GM12891 (cell line): ENCODE results near the gene WNT7B.

ENCODE experiments used
- DNase-seq: peaks from one replicate; pipeline ENCODE4 v3.0.0; 2011; ENCODE audit warnings: low spot score; ENCODE audit not compliant: insufficient read length
- FAIRE-seq: peaks from 2 replicates; lab custom pipeline; 2011; peaks lifted over from hg19 to GRCh38; lab: Jason Lieb, UNC
- PAX5 ChIP-seq: IDR thresholded peaks from 2 replicates; pipeline ENCODE4 v1.6.1; 2011; ENCODE audit warnings: low read length, moderate library complexity, mild to moderate bottlenecking; ENCODE audit not compliant: insufficient read depth, severe bottlenecking
- POLR2A ChIP-seq: IDR thresholded peaks from 2 replicates; pipeline ENCODE4 v1.6.1; 2011; ENCODE audit warnings: low read depth, low read length, control low read depth
- POLR2AphosphoS5 ChIP-seq: IDR thresholded peaks from 2 replicates; pipeline ENCODE4 v1.6.1; 2011; ENCODE audit warnings: low read depth, low read length, control low read depth
- POU2F2 ChIP-seq: IDR thresholded peaks from 2 replicates; pipeline ENCODE4 v1.6.1; 2011; ENCODE audit warnings: low read depth, mild to moderate bottlenecking, control low read depth, low read length, moderate library complexity
- SPI1 ChIP-seq: IDR thresholded peaks from 2 replicates; pipeline ENCODE4 v1.6.1; 2011; ENCODE audit warnings: low read depth, low read length, control low read depth
- TAF1 ChIP-seq: IDR thresholded peaks from 2 replicates; pipeline ENCODE4 v1.6.1; 2011; ENCODE audit warnings: low read depth, low read length, control low read depth

The WNT7B gene

DNA sequence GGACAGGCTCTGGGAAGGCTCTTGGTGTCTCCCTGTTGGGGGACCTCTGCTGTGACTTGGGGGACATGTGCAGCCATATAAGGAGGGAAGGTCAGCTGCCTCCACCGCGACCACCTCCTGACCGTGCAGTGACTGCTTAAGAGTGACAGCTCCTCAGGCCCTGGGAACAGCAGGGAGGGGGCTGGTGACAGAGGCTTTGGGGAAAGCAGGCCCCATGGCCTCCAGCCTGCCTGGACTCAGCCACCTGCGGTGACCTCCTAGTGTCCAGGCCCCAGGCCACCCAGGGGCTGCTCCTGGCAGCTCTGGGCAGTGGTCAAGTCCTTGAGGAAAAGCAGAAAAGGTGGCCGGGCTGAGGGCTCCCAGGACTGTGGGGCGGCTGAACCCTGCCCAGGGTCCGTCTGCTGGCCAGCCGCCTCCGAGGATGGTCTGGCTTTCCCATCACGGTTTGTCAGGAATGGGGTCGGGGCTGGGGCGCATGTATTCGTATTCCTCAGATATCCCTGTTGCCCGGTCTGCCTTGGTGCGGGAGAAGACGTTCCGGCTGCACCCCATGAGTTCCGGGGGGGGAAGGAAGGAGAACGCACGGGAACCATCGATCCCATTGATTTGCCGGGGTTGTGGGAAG lies 96.8 kb downstream of the WNT7B start:
- FAIRE-seq (no peak), DNase-seq (no peak)
- TF ChIP-seq PAX5 (no peak), SPI1 (no peak), POLR2A (no peak)

GRCh38 chr22:45879552-45879949 lies 97.4 kb downstream of the WNT7B start:
- TF ChIP-seq PAX5 (no peak), POLR2A (no peak), POLR2AphosphoS5 (no peak), TAF1 (no peak), SPI1 (no peak), POU2F2 (no peak)
- FAIRE-seq = no peak
- no peak for DNase-seq

- FAIRE-seq (no peak), DNase-seq (no peak)
- TF ChIP-seq SPI1 (no peak), POLR2A (no peak), TAF1 (no peak), PAX5 (no peak), POU2F2 (no peak), POLR2AphosphoS5 (no peak)
These were observed 97.9 kb downstream of the WNT7B start for GRCh38 chr22:45878901-45879551.

DNA sequence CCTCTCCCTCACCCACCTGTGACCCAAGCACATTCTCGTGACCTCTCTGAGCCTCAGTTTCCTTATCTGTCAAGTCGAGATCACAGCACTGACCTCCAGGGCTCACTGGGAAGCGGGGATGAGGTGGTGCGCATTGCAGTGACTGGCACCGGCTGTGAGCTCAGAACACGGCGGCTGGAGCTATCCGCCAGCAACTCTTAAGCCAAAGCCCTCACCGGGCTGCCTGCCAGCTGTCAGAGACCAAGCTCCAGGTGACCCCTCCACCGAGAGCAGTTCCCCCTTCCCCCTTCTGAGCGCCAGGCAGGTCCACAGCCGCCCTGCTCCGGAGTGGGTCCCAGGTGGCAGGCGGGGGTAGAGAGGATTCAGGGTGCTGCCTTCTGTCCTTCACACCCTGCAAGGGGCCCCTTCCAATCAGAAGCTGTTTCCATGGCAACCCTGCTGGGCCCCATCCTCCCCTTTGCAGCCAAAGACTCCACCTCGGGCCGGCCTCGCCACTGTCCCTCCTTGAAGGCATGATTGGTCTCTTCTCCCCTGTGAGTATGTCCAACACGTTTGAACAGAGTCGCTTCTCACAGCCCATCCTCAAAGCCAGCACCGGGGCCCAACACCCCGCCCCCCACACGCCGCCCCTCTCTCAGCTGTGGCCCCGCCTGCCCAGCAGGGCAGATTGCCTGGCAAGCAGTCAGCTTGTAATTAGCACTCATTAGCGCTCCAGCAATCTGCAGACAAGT lies 98.7 kb downstream of the WNT7B start:
- no peak for DNase-seq
- no peak for FAIRE-seq
- no peak for TF ChIP-seq TAF1
- TF ChIP-seq POLR2A = no peak
- no peak for TF ChIP-seq SPI1
- TF ChIP-seq PAX5 = no peak
- TF ChIP-seq POU2F2 = no peak
- TF ChIP-seq POLR2AphosphoS5 = no peak

DNA sequence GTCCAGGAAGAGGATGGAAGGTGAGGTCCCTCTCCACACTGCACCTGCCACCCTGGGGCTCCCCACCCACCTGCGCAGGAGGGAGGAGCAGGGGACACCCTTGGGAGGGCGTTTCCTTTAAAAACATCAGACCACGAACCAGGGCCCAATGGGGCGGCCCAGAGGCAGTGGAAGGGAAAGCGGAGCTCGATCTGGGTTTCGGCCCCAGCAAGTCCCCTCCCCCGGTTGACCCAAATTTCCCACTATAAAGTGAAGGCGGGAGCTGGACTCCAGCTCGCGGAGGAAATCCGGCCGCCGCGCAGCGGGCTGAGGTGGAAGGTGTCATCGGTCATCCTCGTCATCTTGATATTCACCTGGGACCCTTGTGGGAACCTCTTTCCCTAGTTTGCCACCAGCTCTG lies 99.3 kb downstream of the WNT7B start:
- no peak for FAIRE-seq
- TF ChIP-seq SPI1 = no peak
- no peak for TF ChIP-seq POLR2A
- no peak for TF ChIP-seq POU2F2
- TF ChIP-seq POLR2AphosphoS5 = no peak
- no peak for TF ChIP-seq PAX5
- no peak for TF ChIP-seq TAF1

GRCh38 chr22:45877036-45877380 lies 100.0 kb downstream of the WNT7B start:
- TF ChIP-seq SPI1 (no peak), POU2F2 (no peak), POLR2AphosphoS5 (no peak), POLR2A (no peak), PAX5 (no peak), TAF1 (no peak)
- FAIRE-seq (no peak), DNase-seq (no peak)

More for the DNA sequence above, 99.3 kb downstream of the WNT7B start:
- DNase-seq = no peak

- DNase-seq (no peak), FAIRE-seq (no peak)
- TF ChIP-seq TAF1 = no peak
- TF ChIP-seq POU2F2 = no peak
- TF ChIP-seq SPI1 = no peak
- no peak for TF ChIP-seq PAX5
- no peak for TF ChIP-seq POLR2A
- TF ChIP-seq POLR2AphosphoS5 = no peak
These were observed 100.6 kb downstream of the WNT7B start for GRCh38 chr22:45876136-45877035.

GRCh38 chr22:45872659-45873263 lies 104.2 kb downstream of the WNT7B start:
- no peak for FAIRE-seq
- TF ChIP-seq PAX5 (no peak), POLR2A (no peak), POLR2AphosphoS5 (no peak), POU2F2 (no peak), SPI1 (no peak), TAF1 (no peak)
- no peak for DNase-seq

DNA sequence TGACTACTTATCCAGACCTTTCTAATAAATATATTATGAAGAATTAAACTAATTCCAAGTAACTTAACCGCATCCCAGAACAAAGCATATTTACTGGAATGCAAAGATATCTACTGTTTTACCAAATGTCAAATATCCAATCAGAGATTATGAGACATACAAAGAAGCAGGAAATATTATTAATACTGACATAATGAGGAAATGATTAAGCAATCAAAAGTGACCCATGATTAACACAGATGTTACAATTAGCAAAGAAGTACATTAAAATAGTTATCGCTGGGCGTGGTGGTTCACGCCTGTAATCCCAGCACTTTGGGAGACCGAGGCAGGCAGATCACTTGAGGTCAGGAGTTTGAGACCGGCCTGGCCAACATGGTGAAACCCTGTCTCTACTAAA lies 105.2 kb downstream of the WNT7B start:
- TF ChIP-seq POU2F2 (no peak), PAX5 (no peak), SPI1 (no peak), TAF1 (no peak), POLR2A (no peak), POLR2AphosphoS5 (no peak)
- no peak for FAIRE-seq
- DNase-seq = no peak
